Stomach (tissue), 4 donors: ENCODE measurements around the gene TANGO6.

Experiments
- EP300 ChIP-seq: sonication (generic); formaldehyde crosslinking; IDR thresholded peaks from one replicate; pipeline ENCODE4 v1.6.1; 2017; ENCODE audit warnings: antibody characterized with exemption
- POLR2A ChIP-seq, 4 donors: fragments of 450-650 bp; IDR thresholded peaks; one replicate each; pipeline ENCODE4 v1.6.1; 2016; ENCODE audit warnings: antibody characterized with exemption in 4 of 4, control low read depth in 2 of 4, mild to moderate bottlenecking in 1 of 4, moderate library complexity in 1 of 4
- POLR2AphosphoS5 ChIP-seq, 3 donors: sonication (generic); formaldehyde crosslinking; IDR thresholded peaks; one replicate each; pipeline ENCODE4 v1.6.1; 2016; ENCODE audit warnings: antibody characterized with exemption in 3 of 3
- TF ChIP-seq, protein P1 (sequence below), 7 experiments: fragments of 450-650 bp in 4 of 7; fragments of 200-600 bp in 3 of 7; sonication (generic) in 3 of 7; IDR thresholded peaks; one replicate each; pipeline ENCODE4 v1.5.1; 2016 to 2019; ENCODE audit warnings: antibody characterized with exemption in 7 of 7, control low read depth in 2 of 7, mild to moderate bottlenecking in 1 of 7

DNA sequence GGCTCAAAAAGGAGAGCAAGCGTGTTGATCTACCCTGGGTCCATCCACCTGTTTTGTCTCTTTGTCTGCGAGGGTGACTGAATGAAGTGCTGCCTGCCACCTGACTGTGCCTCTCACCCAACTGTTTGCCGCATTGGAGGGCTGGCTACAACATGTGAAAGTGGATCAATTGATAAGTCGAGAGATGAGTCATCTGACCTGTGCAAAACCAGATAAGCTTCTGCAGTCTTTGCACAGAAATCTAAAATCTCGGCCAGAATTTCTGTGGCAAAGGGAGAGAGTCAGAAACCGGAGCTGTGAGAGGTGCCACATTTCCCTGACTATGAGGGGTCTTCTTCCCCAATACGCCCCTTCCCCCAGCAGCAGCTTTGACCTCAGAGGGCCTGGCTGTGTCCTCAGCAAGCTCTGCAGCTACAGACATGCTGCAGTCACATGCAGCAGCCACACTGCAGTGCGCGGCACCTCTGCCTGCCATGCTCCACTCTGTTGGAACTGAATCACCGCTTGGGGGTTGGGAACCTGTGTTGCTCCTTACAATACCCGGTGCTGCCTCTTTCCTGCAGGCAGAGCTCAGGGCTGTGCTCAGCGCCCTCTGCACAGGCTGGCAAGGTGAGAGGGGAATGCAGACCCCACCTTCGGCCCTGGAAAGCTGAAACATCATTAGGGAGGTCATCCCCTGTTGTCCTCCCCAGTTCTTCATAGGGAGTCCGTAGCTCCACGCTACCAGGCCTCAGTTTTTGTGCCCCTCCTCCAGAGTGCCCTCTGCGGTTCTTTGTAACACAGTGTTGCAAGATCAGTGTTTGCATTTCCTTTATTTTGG is 246.0 kb downstream of the TANGO6 start:
- TF ChIP-seq, protein P1, sequence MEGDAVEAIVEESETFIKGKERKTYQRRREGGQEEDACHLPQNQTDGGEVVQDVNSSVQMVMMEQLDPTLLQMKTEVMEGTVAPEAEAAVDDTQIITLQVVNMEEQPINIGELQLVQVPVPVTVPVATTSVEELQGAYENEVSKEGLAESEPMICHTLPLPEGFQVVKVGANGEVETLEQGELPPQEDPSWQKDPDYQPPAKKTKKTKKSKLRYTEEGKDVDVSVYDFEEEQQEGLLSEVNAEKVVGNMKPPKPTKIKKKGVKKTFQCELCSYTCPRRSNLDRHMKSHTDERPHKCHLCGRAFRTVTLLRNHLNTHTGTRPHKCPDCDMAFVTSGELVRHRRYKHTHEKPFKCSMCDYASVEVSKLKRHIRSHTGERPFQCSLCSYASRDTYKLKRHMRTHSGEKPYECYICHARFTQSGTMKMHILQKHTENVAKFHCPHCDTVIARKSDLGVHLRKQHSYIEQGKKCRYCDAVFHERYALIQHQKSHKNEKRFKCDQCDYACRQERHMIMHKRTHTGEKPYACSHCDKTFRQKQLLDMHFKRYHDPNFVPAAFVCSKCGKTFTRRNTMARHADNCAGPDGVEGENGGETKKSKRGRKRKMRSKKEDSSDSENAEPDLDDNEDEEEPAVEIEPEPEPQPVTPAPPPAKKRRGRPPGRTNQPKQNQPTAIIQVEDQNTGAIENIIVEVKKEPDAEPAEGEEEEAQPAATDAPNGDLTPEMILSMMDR (IDR thresholded peaks at IDR 0.05), result no peak
- no peak for TF ChIP-seq POLR2AphosphoS5 (IDR thresholded peaks at IDR 0.05)
- no peak for TF ChIP-seq POLR2A (IDR thresholded peaks at IDR 0.05)
- TF ChIP-seq EP300, result no peak
